ENCODE results near the gene SNX1. TPM values are rescaled to one million over a fixed set of nuclear protein-coding genes. Genes with fewer than 3 reads are reported as not detected.
A peak's percentile ranks its signal among the peaks of the same experiment; 100 is the strongest.

SNX1 gene
- total and polyA plus RNA-seq, 2 of the 13 experiments (the other 11 are each of a cell fraction or from before 2014, with no cell fraction given) = 29.3 to 60.1 TPM

- FAIRE-seq (no peak), ATAC-seq (peak; percentile 96)
- intact Hi-C loops (cut with micrococcal nuclease; ENCODE audit: unreplicated experiment) = loop anchor here (5.0 kb wide), 2 partner anchors 194 to 519 kb away; partner anchors contain the start of gene CSNK1G1
- TF ChIP-seq KLF12 (CRISPR knock-in tag; IDR thresholded peaks at IDR 0.05; ENCODE audit: borderline replicate concordance) = peak; percentile 86
- peak; percentile 58 for TF ChIP-seq ASH2L (IDR thresholded peaks at IDR 0.05; ENCODE audit: insufficient read length, low read depth, low read length)
- TF ChIP-seq TEAD3 (CRISPR knock-in tag; optimal IDR thresholded peaks at IDR 0.05; ENCODE audit: borderline replicate concordance) = peak; percentile 78
- 0 out of 2 replicates have a peak, but pooled peaks have one; percentile 22 for TF ChIP-seq ZNF292 (CRISPR knock-in tag; IDR thresholded peaks at IDR 0.05; ENCODE audit: borderline replicate concordance, low read depth)
- TF ChIP-seq MLXIP (CRISPR knock-in tag; IDR thresholded peaks at IDR 0.05; ENCODE audit: borderline replicate concordance) = 0 out of 2 replicates have a peak, but pooled peaks have one; percentile 31
- TF ChIP-seq, protein P1, sequence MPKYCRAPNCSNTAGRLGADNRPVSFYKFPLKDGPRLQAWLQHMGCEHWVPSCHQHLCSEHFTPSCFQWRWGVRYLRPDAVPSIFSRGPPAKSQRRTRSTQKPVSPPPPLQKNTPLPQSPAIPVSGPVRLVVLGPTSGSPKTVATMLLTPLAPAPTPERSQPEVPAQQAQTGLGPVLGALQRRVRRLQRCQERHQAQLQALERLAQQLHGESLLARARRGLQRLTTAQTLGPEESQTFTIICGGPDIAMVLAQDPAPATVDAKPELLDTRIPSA (CRISPR knock-in tag; IDR thresholded peaks at IDR 0.05; ENCODE audit: borderline replicate concordance) = no peak
- TF ChIP-seq FOXK2 (IDR thresholded peaks at IDR 0.05) = peak; percentile 89
- TF ChIP-seq DR1 (CRISPR knock-in tag; IDR thresholded peaks at IDR 0.05) = peak; percentile 82; the same call in 1 of the 2 replicates
- peak; percentile 84; the same call in 1 of the 2 replicates for TF ChIP-seq ZBTB2 (CRISPR knock-in tag; IDR thresholded peaks at IDR 0.05; ENCODE audit: low read depth)
- TF ChIP-seq SALL1 (CRISPR knock-in tag; IDR thresholded peaks at IDR 0.05) = peak; percentile 67
- TF ChIP-seq ZNF335 (CRISPR knock-in tag; IDR thresholded peaks at IDR 0.05) = peak; percentile 79; the same call in 1 of the 2 replicates
- TF ChIP-seq AGO2 (optimal IDR thresholded peaks at IDR 0.05; ENCODE audit: low read depth, low read length) = peak; percentile 91
- TF ChIP-seq CREM (IDR thresholded peaks at IDR 0.05) = peak; percentile 49
- no peak for TF ChIP-seq CREM (CRISPR knock-in tag; IDR thresholded peaks at IDR 0.05)
- 0 out of 2 replicates have a peak, but pooled peaks have one; percentile 58 for TF ChIP-seq ZNF546 (CRISPR knock-in tag; conservative IDR thresholded peaks at IDR 0.05)
- peak; percentile 69; the same call in 1 of the 2 replicates for TF ChIP-seq KDM5A (IDR thresholded peaks at IDR 0.05; ENCODE audit: borderline replicate concordance, low read length)
- TF ChIP-seq KDM2A (CRISPR knock-in tag; IDR thresholded peaks at IDR 0.05; ENCODE audit: borderline replicate concordance, low read depth) = peak; percentile 93
- 0 out of 2 replicates have a peak, but pooled peaks have one; percentile 49 for TF ChIP-seq ZFP36L1 (CRISPR knock-in tag; IDR thresholded peaks at IDR 0.05)
- TF ChIP-seq NFYC (CRISPR knock-in tag; IDR thresholded peaks at IDR 0.05) = peak; percentile 86
Observed at GRCh38 chr15:64162869-64163658, 67.3 kb downstream of the SNX1 start, which contains the start of gene PPIB. Gene PPIB, minus strand, starts transcription at chr15:64163022. Its CDS starts 36 bp downstream, at chr15:64162986.

More at GRCh38 chr15:64162869-64163658, 67.3 kb downstream of the SNX1 start, which contains the start of gene PPIB:
- DNase-seq (ENCODE audit: low spot score) = peak; percentile 93
- whole genome bisulfite sequencing (ENCODE audit: low lambda C conversion rate) = 7% methylated on average over 4 of the region's 69 CpGs
- POLR2A ChIA-PET = interaction anchor here (0.5 to 4.4 kb wide), 18 partner anchors 9 to 1141 kb away, joined by 3 to 52 read pairs (median 4); partner anchors contain the start of genes CIAO2A, CSNK1G1, RNU5B-1 and SNX1
- Histone ChIP-seq H3K4me1 (ENCODE audit: insufficient read depth, low read length) (peaks cover 53% of the 10 kb centered on the region), H3K9ac (ENCODE audit: insufficient read depth, low read depth, low read length) (peak within 1 kb of the TSS; percentile 91), H3K9me3 (ENCODE audit: low read length) (no peaks in the 10 kb centered on the region), H3K27ac (ENCODE audit: extremely low read length, insufficient read depth, low read length) (peak within 1 kb of the TSS; percentile 90), H2AFZ (ENCODE audit: low read length) (peak within 1 kb of the TSS; percentile 79), H3K79me2 (ENCODE audit: insufficient read depth, low read length) (peaks cover 31% of the 10 kb centered on the region), H3K4me3 (replicated peaks in 1 of 3; ENCODE audit: insufficient read depth in 1 of 3, low read depth in 2 of 3, low read length in 3 of 3) (peak within 1 kb of the TSS; percentile 95 to 98 (median 97)), H4K20me1 (ENCODE audit: insufficient read depth, low read length) (peaks cover 17% of the 10 kb centered on the region), H3K36me3 (replicated peaks in 1 of 2; ENCODE audit: control insufficient read depth in 1 of 2, insufficient read depth in 2 of 2, low read length in 2 of 2) (peaks cover 15 to 25% of the 10 kb centered on the region in 2 experiments), H3K4me2 (ENCODE audit: low read depth, low read length) (peak within 1 kb of the TSS; percentile 99), H3K27me3 (ENCODE audit: control insufficient read depth in 1 of 2, insufficient read depth in 2 of 2, low read length in 2 of 2) (no peaks in the 10 kb centered on the region; a peak in 1 of 5 replicates)
- no TSS peak for BruUV-seq (replicated peaks)
- in situ Hi-C loops (cut with HindIII; ENCODE audit: extremely low pct_ligation_motif_present, low pct_unique_long_range_greater_than_20kb) = no loop called here
- CTCF ChIA-PET (ENCODE audit: low intra/inter-chr PET ratio, low total read pairs) = no interaction called here

Measured in HepG2 (cell line).